SW480 (cell line): ENCODE measurements around the gene RPL34.

Experiments
- DNase-seq: peaks from one replicate; pipeline ENCODE4 v3.0.0-alpha.2; 2016; ENCODE audit warnings: low spot score

Gene RPL34

GRCh38 chr4:108624263-108625056 is 4.1 kb downstream of the RPL34 start:
- DNase-seq = no peak

GRCh38 chr4:108626056-108626455 is 5.7 kb downstream of the RPL34 start:
- DNase-seq = no peak

DNA sequence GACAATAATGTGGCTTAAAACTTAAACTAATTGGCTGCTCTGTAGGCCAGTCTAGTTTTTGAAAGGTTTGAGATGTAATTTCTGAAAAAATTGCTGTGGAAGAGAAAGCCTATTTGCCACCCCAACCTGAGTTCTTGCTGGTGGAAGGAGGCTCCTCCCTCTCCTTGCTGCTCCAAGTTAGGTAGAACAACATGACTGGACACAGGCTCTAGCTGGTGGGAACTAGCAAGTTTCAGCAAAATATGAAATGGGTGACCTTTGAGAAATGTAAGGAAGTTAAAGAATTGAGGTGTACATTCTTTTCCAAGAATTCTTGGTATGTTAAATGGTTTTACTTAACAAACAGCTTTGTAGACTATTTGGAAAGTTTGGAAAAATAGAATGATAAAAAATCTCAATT is 8.0 kb downstream of the RPL34 start:
- DNase-seq = no peak

DNA sequence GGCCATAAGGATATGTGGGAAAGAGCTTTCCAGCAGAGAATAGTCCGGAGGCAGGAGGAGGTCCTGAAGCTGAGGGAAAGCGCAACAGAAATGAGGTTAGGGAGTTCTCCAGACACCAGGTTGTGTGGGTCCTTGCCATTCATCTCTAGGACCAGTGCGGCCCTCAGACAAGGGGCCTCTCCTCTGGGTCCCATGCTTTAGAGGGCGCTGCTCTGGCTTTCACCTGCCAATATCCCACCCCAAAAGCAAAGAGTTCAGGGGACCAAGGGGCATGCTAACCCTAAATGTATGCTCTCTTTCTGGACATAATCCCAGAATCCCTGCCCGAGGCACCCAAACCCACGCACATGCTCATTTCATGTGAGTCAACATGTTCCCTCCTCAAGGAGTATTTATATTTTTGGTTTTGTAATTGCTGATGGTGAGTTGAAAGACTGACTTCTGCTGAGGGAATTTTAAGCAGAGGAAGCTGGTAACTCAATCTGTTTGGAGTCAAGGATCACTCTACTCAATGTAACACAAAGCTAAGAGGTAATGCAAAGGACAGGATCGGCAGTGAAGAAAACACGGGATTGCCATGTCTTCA is 14.8 kb downstream of the RPL34 start:
- no peak for DNase-seq

DNA sequence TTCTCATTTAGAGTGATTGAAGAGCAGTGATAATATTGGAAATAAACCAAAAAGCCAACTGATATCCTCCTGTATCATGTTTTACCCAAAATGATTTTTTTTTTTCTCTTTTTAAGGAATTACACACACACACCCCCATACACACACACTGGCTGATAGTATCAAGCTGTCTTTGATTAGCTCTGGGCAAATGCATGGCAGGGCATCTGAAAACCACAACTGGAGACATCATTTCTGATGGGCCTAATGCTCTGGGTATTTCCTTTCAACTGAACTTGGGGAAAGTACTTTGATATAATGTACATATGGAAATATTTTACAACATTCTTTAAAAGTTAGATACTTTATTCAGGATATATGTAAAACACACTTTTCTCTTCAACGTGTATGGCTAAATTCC is 15.9 kb downstream of the RPL34 start:
- DNase-seq = no peak

- no peak for DNase-seq
Observed at GRCh38 chr4:108637856-108638255, 17.5 kb downstream of the RPL34 start.

GRCh38 chr4:108644237-108644636 is 23.9 kb downstream of the RPL34 start:
- DNase-seq = no peak

- DNase-seq = no peak
Observed at GRCh38 chr4:108646706-108647105, 26.3 kb downstream of the RPL34 start.

- no peak for DNase-seq
Observed at GRCh38 chr4:108649863-108650211, 29.5 kb downstream of the RPL34 start.

DNA sequence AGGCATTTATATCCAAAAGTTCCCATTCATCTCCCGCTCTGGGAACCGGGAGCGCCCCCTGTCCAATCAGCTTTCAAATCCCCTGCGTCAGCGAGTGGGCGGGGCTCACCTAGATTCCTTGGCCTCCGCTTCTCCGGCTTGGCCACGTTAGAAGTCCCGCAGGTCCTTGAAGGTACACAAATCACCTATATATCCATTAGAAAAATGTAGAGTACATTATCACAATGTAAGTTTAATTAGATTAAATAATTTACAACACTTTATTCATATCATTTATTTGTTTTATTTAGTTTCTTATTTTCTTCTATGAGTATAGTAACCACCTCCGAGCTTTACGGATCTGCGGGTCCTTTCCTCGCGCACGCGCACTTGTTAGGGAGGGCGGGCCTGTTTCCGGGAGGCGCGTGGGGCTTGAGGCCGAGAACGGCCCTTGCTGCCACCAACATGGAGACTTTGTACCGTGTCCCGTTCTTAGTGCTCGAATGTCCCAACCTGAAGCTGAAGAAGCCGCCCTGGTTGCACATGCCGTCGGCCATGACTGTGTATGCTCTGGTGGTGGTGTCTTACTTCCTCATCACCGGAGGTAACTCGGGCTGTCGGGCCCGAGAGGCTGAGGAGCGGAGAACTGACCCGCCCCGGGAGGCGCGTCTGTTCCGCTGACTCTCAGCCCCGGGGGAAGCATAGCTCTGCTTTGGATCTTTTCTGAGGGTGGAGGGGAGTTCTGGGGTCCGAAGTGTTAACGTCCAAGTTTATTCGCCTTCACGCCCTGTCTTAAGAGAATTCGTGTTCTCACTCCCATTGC is 30.0 kb downstream of the RPL34 start, which contains the start of gene OSTC:
Gene OSTC, plus strand, starts transcription at position 388 of the 802 bp plus-strand sequence. Its CDS starts 57 bp downstream, at position 445.
- DNase-seq = peak; percentile 92

DNA sequence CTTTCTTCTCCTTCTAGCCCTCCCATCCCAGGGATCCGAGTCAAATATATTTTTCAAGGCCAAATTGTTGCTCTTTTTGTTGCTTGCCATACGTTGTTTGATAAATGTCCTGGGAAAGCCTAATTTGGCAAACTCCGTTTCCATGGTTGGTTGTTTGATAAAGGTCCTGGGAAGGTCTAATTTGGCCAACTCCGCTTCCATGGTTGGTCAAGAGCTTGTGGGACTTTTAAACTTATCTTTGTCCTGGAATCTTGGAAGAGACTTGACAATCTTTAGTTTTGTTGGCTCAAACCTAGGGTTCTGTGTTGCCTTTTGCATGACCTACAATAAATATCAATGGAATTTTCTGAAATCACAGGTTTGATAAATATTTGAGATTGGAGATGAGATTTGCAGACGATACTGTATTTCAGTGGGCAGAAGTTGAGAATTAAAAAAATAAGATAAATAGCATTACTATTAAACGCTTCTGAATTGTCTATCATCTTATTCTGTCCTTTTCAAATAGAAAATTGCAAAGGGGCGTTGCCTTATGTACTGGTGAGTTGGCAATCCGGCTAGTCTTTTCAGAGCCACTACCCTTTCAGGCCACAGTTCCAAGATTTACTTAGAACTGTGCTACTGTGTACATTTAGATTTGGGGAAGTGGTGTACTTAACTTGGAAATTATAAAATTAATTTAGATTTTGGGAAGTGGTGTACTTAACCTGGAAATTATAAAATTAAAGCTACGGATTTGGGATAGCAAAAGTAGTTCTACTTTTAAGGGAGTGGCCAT is 30.8 kb downstream of the RPL34 start:
- DNase-seq = peak; percentile 21

DNA sequence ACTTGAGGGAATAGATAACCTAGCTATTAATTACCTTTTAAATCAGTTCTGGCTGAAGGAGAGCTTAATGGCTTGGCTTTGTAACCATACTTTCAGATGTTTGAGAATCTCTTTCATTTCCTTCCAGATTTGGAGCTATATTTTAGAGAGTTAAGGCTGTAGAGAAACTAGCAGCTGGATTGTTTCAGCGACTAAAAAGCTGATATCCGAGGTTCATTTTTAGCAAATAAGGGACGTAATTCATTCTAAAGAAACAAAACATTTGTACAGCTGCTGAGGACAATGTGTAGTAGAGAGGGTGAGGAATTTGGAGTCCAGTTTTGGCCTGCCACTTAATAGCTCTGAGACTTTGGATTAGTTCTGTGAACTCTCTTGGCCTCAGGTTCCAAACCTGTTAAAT is 42.3 kb downstream of the RPL34 start:
- DNase-seq = no peak

DNA sequence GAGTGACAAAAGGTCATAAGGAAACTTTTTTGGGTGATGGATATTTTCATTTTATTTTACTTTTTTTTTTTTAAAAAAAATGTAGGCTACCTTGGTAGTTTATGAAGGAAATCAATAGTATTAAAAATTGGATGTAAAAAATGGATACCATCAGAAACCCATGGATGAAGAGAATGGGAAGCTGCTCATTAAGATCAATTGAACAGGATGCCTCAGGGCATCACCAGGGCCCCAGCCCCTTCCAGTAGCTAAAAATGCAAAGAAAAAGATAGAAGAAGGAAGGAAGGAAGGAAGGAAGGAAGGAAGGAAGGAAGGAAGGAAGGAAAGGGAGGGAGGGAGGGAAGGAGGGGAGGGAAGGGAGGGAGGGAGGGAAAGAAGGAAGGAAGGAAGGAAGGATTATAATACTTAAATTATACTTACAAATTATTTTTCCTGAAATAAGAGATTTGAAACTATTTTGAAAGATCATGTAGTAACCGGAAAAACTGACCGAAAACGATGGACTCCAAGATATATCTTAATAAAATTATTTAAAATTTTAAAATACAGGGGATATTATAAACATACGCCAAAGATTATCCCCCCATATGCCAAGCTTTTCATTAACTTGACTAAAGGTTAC is 54.1 kb downstream of the RPL34 start:
- DNase-seq = no peak
